Measurements from ENCODE around the gene STXBP6. TPM values are rescaled to one million over a fixed set of nuclear protein-coding genes. Genes with fewer than 3 reads are reported as not detected.

Gene STXBP6
- total and polyA plus RNA-seq, 2 of the 13 experiments (the other 11 are each of a cell fraction or from before 2014, with no cell fraction given) = 35.3 to 42.8 TPM

GRCh38 chr14:25053585-25053984 lies 3.6 kb upstream of the STXBP6 start (continued):
- TF ChIP-seq ZNF280D (CRISPR knock-in tag; IDR thresholded peaks at IDR 0.05) (no peak), ARNT (IDR thresholded peaks at IDR 0.05) (no peak), ZKSCAN1 (IDR thresholded peaks at IDR 0.05; ENCODE audit: low read length) (no peak), CTCF (CRISPR knock-in tag; IDR thresholded peaks at IDR 0.05) (no peak), ZHX1 (CRISPR knock-in tag; IDR thresholded peaks at IDR 0.05; ENCODE audit: low read depth) (no peak), SKIL (CRISPR knock-in tag; IDR thresholded peaks at IDR 0.05; ENCODE audit: borderline replicate concordance) (no peak), TRAFD1 (CRISPR knock-in tag; IDR thresholded peaks at IDR 0.05; ENCODE audit: borderline replicate concordance) (no peak), RORA (CRISPR knock-in tag; IDR thresholded peaks at IDR 0.05) (no peak), IKZF4 (CRISPR knock-in tag; IDR thresholded peaks at IDR 0.05; ENCODE audit: borderline replicate concordance, low read depth, not compliant biosample characterization) (no peak), DMTF1 (CRISPR knock-in tag; IDR thresholded peaks at IDR 0.05) (no peak)

Data from HepG2 (cell line).